ENCODE results near the gene OGG1.

Gene OGG1

GRCh38 chr3:9786209-9786739 lies 36.5 kb downstream of the OGG1 start:
- DNase-seq (ENCODE audit: low read depth) = no peak

DNA sequence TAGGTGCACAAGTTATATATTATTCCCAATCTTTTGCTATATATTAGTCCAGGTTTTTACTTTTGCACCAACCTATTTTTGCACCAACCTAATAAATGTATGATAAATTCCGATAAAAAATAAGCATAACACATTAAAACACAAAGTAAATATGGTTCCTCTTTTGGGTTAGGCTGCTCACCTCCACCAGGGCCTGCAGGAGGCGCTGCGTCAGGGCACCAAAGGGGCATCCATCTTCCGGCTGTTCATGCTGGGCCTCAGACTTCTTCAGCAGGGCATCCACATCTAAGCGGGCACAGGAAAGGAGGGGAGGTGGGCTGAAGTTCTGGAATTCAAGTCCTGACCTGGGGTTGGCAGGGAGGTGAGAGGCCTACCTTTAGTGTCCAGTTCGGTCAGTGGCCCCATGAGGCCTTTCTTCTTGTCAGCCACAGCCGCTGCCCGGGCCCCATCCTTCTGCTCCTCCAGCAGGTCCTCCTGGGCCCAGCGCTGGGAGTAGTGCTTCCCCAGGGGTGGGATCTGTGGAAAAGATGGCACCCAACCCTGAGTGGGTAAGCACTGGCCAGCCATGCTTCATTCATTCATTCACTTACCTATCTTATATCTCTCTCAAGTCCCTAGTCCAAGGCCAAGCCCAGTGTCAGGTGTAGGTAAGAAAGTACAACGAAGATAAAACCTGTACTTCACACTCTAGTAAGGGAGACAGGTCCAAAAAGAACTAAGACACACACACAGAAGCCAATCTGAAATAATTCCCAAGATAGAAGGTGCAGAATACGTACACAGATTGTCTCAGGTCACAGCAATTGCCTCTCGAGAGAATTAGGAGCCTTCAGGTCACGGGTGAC lies 37.3 kb downstream of the OGG1 start:
- DNase-seq (ENCODE audit: low read depth) = no peak

- DNase-seq (ENCODE audit: low read depth) = no peak
These were observed 38.0 kb downstream of the OGG1 start for GRCh38 chr3:9787714-9788113.

GRCh38 chr3:9791127-9791526 lies 41.4 kb downstream of the OGG1 start:
- DNase-seq (ENCODE audit: low read depth) = no peak

GRCh38 chr3:9791790-9792404 lies 42.1 kb downstream of the OGG1 start:
- no peak for DNase-seq (ENCODE audit: low read depth)

- DNase-seq (ENCODE audit: low read depth) = peak; percentile 81
These were observed 42.8 kb downstream of the OGG1 start, which contains the start of the genes ARPC4 and TADA3 for GRCh38 chr3:9792405-9793160. TSS of gene ARPC4 (plus strand) at chr3:9793082. CDS start at chr3:9793122, 40 bp downstream. TSS of gene TADA3 (minus strand) at chr3:9792473. CDS start at chr3:9791466, 1,007 bp downstream.

DNA sequence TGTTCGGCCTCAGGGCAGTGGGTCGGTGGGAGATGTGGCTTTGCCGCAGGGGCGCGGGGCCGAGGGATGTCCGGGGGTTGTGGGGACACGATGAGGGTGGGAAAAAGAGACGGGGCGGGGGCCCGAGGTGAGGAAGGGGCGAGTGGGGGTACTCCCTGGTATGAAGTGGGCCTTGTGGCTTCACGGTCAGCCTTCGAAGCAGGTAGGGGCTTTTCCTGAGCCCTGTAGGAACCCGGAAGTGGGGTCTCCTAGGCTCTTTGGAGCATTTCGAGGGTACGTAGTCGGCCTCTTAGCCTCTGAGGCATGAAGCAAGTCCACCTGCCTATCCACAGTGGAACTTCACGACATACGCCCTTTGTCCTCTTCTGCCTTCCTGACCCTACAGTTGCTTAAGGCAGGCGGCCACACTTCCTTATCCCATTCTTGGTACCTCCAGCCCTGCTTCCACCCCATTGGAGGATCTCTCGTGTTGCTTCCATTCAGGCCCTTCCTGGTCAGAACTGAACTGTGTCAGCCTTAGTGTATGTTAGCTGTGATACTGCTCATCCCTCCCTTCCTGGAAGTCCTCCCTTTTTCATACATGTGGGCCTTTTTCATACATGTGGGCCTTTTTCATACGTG lies 43.5 kb downstream of the OGG1 start:
- DNase-seq (ENCODE audit: low read depth) = no peak

DNA sequence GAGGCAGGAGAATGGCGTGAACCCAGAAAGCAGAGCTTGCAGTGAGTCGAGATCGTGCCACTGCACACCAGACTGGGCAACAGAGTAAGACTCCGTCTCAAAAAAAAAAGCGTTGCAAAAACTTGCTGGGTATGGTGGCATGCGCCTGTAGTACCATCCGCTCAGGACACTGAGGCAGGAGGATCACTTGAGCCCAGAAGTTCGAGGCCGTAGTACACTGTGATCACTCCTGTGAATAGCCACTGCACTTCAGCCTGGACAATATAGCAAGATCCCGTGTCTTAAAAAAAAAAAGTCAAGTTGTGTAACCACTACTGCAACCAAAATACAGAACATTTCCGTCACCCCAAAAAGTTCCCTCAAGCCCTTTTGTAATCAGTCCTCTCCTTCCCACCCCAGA lies 44.6 kb downstream of the OGG1 start:
- DNase-seq (ENCODE audit: low read depth) = no peak

- no peak for DNase-seq (ENCODE audit: low read depth)
These were observed 45.5 kb downstream of the OGG1 start for GRCh38 chr3:9795207-9795606.

DNA sequence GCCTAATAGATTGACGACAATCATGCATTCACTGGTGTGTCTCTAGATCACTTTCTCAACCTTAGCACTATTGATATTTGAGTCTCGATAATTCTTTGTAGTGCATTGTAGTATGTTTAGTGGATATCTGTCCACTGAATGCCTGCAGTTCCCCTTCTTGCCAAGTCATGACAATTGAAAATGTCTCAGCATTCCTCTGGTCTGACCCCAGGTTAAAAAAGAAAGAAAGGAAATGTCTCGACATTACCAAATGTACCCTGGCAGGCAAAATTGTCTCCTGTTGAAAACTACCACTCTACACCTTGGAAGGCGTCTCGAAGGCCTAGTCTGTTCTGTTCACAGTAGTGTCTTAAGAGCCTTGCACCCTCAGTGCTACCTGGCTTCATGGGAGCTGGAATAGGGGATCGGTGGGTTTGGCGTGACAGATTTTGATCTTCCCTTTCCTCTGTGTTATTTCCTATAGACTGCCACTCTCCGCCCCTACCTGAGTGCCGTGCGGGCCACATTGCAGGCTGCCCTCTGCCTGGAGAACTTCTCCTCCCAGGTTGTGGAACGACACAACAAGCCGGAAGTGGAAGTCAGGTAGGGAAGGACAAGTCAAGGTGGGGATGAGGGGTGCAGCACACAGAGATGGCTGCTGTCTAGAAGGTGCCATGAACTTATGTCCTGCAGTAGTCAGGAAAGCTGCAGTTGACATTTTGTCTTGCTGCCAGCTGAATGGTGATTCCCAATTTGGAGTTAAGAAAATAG lies 47.6 kb downstream of the OGG1 start:
- DNase-seq (ENCODE audit: low read depth) = no peak

DNA sequence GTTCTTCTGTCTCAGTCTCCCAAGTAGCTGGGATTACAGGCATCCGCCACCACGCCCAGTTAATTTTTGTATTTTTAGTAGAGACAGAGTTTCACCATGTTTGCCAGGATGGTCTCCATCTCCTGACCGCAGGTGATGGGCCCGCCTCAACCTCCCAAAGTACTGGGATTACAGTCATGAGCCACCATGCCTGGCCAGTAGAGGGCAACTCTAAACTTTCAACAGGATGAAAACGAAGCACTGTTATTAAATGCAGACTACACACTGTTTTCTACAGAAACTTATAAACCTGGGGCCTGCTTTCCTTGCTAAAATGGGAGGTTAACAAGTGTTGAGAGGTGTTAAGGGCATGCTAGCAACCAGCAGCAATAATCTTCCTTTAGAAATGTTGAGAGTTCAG lies 50.8 kb downstream of the OGG1 start:
- no peak for DNase-seq (ENCODE audit: low read depth)

- DNase-seq (ENCODE audit: low read depth) = no peak
These were observed 53.7 kb downstream of the OGG1 start for GRCh38 chr3:9803494-9803893.

DNA sequence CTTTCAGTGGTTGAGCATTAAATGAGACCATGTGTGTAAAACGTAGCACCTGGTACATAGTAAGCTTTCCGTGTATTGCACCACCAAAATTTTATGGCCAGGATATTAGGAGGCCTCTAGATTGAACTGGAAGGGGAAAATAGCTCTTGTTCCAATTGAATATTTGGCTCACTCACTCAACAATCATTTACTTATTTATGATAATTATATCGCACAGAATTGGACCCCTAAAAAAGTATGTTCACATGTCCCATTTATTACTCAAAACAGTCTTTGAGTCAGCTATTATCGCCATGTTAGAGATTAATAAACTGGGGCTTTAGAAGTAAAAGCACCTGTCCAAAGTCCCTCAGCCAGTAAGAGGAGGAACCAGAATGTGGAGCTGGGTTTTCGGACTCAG lies 55.2 kb downstream of the OGG1 start:
- DNase-seq (ENCODE audit: low read depth) = no peak

GRCh38 chr3:9806137-9806536 lies 56.4 kb downstream of the OGG1 start:
- DNase-seq (ENCODE audit: low read depth) = no peak

Data from stimulated activated CD8-positive, alpha-beta memory T cell treated with anti-CD3 and anti-CD28 coated beads, Interleukin-7, amount 100 ng/mL, for 24 hours (primary cell).